Measurements from ENCODE around the gene SMIM21.

Gene SMIM21

GRCh38 chr18:75377258-75377657 is 50.2 kb downstream of the SMIM21 start:
- DNase-seq (ENCODE audit: low read depth) = no peak

- DNase-seq (ENCODE audit: low read depth) = no peak
These were observed 51.5 kb downstream of the SMIM21 start for GRCh38 chr18:75376004-75376403.

DNA sequence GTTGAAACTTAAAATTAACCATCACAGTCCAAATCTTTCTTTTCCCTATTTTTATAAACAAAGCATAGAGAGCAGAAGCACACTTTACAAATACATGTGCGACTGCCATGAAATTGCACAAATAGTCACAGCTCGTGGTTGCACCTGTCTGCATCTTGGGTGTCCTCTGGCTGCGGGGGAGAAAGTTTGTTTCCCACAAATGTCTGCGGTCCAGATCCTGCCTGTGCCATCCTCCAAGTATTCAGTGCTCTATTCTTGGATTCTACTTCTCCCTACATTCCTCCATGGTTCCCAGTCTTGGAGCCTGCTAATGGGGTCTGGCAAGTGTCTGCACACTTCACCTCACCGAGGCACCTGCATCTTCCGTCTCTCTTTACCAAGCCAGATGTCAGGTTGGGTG is 52.2 kb downstream of the SMIM21 start:
- no peak for DNase-seq (ENCODE audit: low read depth)

DNA sequence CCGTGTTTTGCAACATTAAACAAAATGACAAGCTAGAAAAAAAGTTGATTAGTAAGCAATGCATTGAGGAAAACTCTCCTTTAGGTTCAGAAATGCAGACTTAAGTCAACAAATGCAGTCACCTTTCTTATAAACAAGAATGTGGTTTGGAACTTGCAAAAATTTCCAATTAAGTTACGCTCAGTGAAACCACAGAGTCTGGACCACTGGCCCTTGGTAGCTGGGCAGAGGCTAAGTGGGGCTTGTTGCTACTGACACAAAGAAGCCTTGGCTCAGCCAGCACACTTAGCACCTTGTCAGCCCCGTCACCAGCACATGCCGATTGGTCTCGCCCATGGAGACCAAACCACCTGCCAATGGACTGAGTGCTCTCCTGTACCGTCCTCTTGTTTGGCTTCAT is 53.0 kb downstream of the SMIM21 start:
- no peak for DNase-seq (ENCODE audit: low read depth)

- no peak for DNase-seq (ENCODE audit: low read depth)
These were observed 58.3 kb downstream of the SMIM21 start for GRCh38 chr18:75369026-75369721.

GRCh38 chr18:75365837-75366236 is 61.7 kb downstream of the SMIM21 start:
- no peak for DNase-seq (ENCODE audit: low read depth)

DNA sequence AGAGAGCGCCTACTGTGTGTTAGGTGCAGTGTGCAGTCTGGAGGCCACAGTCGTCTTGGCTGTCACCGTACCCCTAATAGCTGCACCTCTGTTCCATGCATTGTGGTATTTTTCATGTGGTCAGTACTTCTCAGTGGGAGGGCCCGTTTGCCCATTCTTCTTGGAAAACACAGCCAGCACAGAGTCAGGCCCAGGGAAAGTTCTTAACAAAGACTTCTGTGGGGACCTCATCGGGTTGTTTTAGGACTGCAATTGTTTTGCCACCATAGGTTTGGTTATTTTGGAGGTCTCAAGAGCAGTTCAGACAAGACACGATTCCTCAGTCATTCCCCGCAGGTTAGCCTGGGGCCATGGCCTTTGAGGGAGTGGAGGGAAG is 62.3 kb downstream of the SMIM21 start:
- DNase-seq (ENCODE audit: low read depth) = no peak

- DNase-seq (ENCODE audit: low read depth) = no peak
These were observed 62.8 kb downstream of the SMIM21 start for GRCh38 chr18:75364512-75365253.

DNA sequence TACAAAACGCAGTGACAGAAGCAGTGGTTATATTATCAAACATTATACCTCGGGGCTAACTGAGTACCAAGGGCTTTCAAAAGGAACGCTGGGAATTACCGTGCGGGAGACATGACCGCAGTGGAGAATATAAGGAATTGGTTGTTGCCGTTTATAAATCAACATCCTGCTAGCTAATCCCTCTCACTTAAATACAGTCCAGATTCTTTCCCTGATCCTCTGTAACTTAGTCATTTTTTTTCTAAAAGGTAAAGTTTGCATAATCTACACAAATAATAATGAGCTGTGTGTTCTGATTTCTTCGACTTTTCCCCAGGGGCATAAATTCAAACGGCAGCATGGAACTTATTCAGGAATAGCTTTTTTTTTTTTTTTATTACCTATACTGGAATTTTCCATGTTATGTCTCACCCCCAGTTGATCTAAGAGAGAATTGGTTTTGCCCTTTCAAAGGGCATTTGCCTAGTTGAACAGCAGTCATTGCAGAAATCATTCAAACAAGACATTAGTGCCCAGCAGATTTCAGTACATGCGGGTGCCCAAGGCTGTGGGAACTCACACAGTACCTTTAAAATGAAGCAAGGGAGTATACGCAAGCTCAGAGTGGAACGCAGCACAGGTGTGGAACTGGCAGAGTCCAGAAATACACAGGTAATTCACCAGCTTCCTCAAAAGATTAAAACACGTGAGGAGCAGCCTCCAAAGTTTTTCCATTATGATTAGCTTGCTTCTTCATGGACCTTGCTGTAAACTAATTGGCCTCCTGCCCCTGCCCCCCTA is 63.9 kb downstream of the SMIM21 start:
- no peak for DNase-seq (ENCODE audit: low read depth)

DNA sequence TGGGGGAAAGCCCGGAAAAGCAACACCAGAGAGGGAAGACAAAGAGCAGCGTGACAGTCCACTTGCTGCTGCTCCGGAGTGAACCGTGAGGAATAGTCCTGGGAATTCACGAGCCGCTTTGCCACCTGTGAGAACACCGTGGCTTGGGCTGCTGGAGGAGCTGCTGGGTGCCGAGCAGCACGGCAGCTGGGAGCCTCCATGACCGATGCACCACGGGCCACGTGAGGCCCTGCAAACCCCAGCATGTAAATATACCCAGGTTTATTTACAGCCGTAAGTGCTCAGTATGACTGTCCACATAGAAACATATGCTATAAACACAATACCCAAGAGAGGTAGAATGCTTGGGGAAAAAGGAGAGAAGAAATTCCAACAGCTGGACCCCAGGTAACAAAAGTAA is 65.1 kb downstream of the SMIM21 start:
- no peak for DNase-seq (ENCODE audit: low read depth)

DNA sequence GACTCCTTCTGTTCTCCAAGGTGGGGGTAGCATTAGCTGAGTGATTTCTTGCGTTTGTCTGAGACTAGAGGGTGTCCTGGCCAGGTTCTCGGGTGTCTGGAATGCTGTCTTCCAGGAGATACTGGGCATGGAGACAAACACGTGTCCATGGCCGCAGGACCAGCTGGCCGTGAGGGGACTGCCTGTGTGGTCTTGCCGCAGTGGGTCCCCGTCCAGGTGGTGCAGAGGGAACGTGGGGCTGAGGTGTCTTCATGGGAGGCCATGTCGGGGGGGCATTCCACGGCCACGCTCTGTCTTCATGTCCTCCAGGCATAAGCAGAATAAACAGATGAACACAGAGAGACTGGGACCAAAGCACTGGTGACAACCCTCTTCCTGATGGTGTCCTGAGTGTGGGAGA is 66.6 kb downstream of the SMIM21 start:
- no peak for DNase-seq (ENCODE audit: low read depth)

DNA sequence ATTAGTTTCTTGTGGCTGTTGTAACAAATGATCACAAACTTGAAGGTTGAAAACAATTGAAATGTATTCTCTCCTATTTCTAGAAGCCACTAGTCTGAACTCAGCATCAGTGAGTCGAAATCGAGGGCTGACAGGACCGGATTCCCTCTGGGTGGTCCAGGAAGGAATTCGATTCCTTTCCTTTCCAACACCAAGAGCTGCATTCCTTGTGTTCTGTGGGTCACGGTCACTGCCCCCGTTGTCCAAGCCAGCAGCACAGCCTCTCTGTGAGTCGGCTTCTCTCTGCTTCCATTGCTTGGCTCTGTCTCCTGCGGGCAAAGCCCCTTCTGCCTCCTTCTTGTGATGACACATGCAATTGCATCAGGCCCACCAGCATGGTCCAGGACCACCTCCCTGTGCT is 67.3 kb downstream of the SMIM21 start:
- DNase-seq (ENCODE audit: low read depth) = no peak

Measured in fibroblast of gingiva (primary cell).